GM13977 (cell line): ENCODE measurements around the gene CD160.
"Not testable (repeated sequence)": the region's sequence is repeated elsewhere in the genome, so short reads cannot be mapped to it uniquely, and the experiment has no call there.

Source experiments
- DNase-seq: peaks from one replicate; pipeline ENCODE4 v3.0.0; 2012; ENCODE audit warnings: low spot score
- in situ Hi-C: fragments of 300-500 bp; cut with MboI; formaldehyde crosslinking; loops from one replicate; pipeline ENCODE4 v1.12.0; 2022; ENCODE audit warnings: low sequenced_read_pairs, low pct_unique_long_range_greater_than_20kb, mixed read lengths, inconsistent platforms; ENCODE audit not compliant: unreplicated experiment
- TF ChIP-seq, protein P1 (sequence below): IDR thresholded peaks from 2 replicates; pipeline ENCODE4 v1.5.1; 2012; ENCODE audit warnings: mild to moderate bottlenecking, control low read depth; ENCODE audit not compliant: insufficient read depth; ENCODE audit errors: extremely low read depth, missing control alignments

Gene CD160

DNA sequence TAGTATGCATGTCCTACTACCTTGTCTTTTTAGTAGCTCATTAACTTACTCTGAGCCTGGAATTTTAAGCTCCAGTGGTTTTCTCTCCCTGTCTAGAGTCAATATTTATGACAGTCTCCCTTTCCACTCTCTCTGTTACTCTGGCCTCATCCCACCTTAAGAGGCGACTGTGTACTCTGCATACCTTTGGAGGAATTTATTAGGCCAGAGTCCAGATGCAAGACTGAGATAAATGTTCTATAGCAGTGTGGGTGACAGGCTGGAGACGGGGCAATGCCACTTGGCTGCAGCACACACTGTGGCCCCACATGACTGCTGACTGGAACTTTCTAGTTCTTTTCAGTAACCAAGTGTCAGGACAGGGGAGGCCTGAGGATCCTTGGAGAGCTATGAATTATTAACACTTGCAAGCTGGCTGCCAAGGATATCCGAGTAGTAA is 8.1 kb upstream of the CD160 start:
- TF ChIP-seq, protein P1, sequence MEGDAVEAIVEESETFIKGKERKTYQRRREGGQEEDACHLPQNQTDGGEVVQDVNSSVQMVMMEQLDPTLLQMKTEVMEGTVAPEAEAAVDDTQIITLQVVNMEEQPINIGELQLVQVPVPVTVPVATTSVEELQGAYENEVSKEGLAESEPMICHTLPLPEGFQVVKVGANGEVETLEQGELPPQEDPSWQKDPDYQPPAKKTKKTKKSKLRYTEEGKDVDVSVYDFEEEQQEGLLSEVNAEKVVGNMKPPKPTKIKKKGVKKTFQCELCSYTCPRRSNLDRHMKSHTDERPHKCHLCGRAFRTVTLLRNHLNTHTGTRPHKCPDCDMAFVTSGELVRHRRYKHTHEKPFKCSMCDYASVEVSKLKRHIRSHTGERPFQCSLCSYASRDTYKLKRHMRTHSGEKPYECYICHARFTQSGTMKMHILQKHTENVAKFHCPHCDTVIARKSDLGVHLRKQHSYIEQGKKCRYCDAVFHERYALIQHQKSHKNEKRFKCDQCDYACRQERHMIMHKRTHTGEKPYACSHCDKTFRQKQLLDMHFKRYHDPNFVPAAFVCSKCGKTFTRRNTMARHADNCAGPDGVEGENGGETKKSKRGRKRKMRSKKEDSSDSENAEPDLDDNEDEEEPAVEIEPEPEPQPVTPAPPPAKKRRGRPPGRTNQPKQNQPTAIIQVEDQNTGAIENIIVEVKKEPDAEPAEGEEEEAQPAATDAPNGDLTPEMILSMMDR: no peak
- no peak for DNase-seq
- in situ Hi-C loops: no loop called here

DNA sequence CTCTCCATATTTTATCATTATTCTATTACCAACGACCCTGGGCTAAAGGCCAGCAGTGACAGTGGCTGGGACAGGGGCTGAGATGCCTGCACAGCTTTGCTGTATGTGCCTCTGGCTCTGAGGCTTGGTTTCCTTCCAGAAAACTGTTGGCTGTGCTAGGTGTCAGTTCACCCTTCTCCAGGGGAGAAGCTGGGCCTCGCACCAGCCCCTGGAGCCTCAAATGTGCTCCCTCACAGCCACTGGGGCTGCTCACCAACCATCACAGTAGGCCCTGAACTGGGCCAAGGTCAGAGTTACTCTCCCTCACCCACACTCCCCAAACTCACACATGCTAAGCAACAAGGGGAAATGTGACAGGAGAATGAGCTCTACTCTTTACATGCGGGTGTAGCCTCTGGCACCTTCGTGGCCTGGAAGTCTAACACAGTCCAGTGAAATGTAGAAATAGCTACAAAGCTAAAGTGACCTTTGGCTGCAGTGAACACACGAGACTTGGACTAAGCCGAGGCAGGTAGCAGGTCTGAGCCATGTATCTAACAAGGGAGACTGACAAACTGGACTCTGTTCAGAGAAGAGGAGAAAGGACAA is 4.7 kb upstream of the CD160 start:
- no peak for DNase-seq
- in situ Hi-C loops: no loop called here
- TF ChIP-seq, protein P1: no peak

DNA sequence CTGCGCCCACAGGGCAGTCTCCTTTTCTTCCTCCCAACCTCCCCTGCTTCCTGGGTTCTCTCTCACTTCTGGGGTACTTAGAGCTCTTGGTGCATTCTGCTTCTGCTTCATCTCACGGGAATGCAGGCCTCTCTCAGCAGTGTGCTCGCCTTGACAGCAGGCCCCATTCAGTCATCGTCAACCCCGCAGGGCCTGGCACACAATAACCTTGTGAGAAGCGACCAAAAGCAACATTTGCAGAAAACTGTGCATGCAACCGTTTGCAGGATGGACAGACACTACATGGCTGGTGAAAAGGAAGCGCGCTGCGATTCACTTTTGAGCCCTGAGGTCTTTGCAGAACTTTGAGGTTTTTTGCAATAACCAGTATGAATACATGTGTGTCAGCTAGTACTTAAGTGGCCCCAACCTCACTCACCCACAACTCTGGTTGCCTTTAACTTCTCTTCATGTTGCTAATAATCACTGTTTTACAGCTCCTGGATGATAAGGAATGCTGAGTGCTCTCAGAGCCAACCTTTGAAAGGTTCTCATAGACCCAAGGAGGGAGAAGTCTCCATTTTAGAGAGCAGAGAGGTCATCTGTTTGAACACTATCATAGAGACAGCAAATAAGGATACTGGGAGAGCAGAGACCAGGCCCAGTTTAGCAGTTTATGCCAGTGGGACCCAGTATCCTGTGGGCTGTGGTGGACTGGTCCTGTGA is 2.5 kb upstream of the CD160 start:
- in situ Hi-C loops: no loop called here
- TF ChIP-seq, protein P1: no peak
- no peak for DNase-seq

DNA sequence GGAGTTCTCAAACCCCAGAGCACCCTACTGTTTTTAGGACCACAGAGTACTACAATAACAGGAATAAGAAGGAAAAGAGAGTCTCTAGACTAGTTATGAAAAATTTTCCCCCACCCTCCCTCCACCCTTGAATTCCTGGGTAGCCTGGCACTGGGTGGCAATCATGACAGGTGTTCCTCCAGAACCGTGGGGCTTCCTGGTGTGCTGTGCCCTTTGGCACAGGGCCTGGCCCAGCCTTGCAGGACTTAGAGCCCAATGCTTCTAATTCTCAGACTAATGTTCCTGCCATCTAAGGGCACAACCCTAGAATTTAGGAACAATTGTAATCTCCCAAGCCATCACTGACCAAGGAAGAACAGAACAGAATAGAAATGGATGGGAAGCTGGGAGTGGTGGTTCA is 1.5 kb upstream of the CD160 start:
- TF ChIP-seq, protein P1: no peak
- DNase-seq: no peak
- in situ Hi-C loops: no loop called here

DNA sequence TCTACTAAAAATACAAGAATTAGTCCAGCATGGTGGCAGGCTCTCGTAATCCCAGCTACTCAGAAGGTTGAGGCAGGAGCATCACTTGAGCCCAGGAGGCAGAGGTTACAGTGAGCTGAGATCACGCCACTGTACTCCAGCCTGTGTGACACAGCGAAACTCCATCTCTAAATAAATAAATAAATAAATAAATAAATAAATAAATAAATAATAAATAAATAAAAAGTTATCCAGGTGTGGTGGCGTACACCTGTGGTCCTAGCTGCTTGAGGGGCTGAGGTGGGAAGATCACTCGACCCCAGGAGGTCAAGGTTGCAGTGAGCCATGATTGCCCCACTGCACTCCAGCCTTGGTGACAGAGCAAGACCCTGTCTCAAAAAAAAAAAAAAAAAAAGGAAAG is 834 bp upstream of the CD160 start:
- DNase-seq, in situ Hi-C loops: not testable (repeated sequence)

DNA sequence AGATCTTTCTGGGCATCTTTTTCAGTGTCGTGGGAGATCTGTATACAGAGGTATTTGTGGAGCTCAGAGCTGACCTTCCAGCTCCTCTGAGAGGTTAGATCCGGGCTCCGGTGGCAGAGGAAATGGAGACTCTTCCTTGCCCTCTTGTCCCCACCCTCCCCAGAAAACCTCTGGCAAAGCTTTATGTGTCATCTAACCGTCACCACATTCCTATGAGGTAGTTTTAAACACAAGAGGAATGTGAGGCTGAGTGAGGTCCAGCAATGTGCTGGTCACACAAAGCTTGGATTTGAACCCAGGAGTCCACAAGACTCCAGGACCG is 1.2 kb downstream of the CD160 start:
- TF ChIP-seq, protein P1: no peak
- in situ Hi-C loops: no loop called here
- no peak for DNase-seq

DNA sequence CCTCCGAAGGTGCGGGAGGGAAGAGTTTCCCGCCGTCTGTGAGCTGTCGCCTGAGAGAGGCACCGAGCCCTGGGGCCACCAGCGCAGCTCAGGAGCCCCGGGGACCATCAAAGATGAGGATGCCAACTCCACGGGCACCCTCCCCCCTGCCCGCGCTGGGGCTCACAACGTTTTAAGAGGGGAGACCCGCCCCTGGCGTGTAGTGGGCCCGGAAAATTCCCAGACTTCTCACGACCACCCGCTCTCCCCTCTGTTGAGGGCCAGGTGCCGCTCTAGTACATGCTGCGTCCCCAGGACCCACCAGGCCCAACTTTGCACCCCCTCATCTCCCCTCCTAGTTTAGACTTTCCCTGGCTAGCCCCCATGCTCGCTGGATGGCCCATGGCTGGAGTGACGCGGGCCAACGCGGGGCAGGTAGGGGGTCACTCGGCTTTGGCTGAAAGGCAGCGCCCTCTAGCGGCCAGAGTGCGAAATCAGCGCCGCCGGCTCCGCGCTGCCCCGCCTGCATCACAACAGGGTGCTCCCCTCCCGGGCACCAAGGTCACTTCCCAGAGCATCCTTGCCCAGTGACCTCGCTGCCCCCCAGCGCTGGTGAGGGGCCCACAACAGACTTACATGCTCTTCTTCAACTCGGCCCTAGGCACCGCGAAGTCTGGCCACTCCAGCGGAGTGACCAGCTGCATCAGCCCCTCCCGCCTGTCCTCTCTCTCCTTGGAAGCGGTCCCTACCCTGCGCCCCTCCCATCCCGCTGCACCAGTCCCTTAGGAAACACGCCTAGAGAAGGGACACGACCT is 1.8 kb downstream of the CD160 start:
- peak; percentile 71 for DNase-seq
- TF ChIP-seq, protein P1: peak; percentile 95
- in situ Hi-C loops: no loop called here

DNA sequence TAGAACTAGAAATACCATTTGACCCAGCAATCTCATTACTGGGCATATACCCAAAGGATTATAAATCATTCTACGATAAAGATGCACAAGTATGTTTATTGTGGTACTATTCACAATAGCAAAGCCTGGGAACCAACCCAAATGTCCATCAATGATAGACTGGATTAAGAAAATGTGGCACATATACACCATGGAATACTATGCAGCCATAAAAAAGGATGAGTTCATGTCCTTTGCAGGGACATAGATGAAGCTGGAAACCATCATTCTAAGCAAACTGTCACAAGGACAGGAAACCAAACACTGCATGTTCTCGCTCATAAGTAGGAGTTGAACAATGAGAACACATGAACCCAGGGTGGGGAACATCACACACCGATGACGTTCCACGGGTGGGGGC is 6.9 kb downstream of the CD160 start:
- in situ Hi-C loops: loop anchor here (25.0 kb wide), 1 partner anchor 139 kb away; no protein-coding TSS in a partner anchor
- not testable (repeated sequence) for DNase-seq
